ENCODE data around the gene RPA1. TPM values are rescaled to one million over a fixed set of nuclear protein-coding genes. Genes with fewer than 3 reads are reported as not detected.

Gene RPA1
- total and polyA plus RNA-seq, 4 donors: 9.2 to 29.5 (median 11.9) TPM

DNA sequence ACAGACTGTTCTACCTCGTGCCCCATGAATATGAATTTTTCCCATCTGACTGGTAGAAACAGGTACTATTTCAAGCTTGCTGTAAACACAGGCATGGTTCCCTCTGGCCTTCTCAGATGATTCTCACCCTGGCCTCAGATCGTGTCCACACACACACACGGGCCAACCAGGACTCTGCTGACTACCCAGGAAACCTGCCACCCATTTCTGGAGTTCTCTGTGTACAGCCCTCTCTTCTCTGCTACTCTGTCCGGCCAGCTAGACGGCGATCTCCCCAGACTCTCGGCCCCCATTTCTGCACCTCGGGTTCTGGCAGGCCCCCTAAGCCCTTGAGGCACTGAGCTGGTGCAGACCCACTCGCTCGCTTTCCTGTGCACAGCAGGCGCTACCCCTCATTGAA lies 31.2 kb downstream of the RPA1 start:
- Histone ChIP-seq H3K4me1 (ENCODE audit: control insufficient read depth in 4 of 4, insufficient read depth in 4 of 4, low read length in 3 of 4) (no peaks in the 10 kb centered on the region), H3K36me3 (ENCODE audit: control insufficient read depth in 4 of 4, insufficient read depth in 3 of 4, low read depth in 1 of 4, low read length in 3 of 4) (peaks cover 2 to 11% (median 7%) of the 10 kb centered on the region in 4 donors), H3K27me3 (ENCODE audit: control insufficient read depth in 4 of 4, insufficient read depth in 4 of 4, low read length in 3 of 4) (no peaks in the 10 kb centered on the region), H3K4me3 (ENCODE audit: low read depth in 1 of 3, low read length in 3 of 3) (no peak overlapping the region), H3K9me3 (ENCODE audit: control insufficient read depth in 4 of 4, low read length in 3 of 4) (no peaks in the 10 kb centered on the region), H3K9ac (ENCODE audit: low read depth in 1 of 2, low read length in 2 of 2) (no peak overlapping the region), H3K27ac (ENCODE audit: low read depth in 1 of 2, low read length in 2 of 2) (no peak overlapping the region)
- no peak for DNase-seq (ENCODE audit: low spot score)
- TF ChIP-seq RAD21 (IDR thresholded peaks at IDR 0.05) (no peak), TAF1 (conservative IDR thresholded peaks at IDR 0.05) (no peak), YY1 (IDR thresholded peaks at IDR 0.05) (no peak), NR2F2 (IDR thresholded peaks at IDR 0.05) (no peak), RXRA (IDR thresholded peaks at IDR 0.05) (no peak), EGR1 (IDR thresholded peaks at IDR 0.05; ENCODE audit: low read depth in 2 of 2) (no peak), HNF4A (conservative IDR thresholded peaks at IDR 0.05) (no peak), FOXA1 (IDR thresholded peaks at IDR 0.05) (no peak), HNF4G (IDR thresholded peaks at IDR 0.05) (no peak), FOXA2 (IDR thresholded peaks at IDR 0.05) (no peak), SP1 (IDR thresholded peaks at IDR 0.05) (no peak), GABPA (IDR thresholded peaks at IDR 0.05 in 1 of 2, conservative IDR thresholded peaks at IDR 0.05 in 1 of 2) (no peak), JUND (IDR thresholded peaks at IDR 0.05) (no peak)
- TF ChIP-seq, protein P1, sequence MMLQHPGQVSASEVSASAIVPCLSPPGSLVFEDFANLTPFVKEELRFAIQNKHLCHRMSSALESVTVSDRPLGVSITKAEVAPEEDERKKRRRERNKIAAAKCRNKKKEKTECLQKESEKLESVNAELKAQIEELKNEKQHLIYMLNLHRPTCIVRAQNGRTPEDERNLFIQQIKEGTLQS (IDR thresholded peaks at IDR 0.05): no peak
- TF ChIP-seq, protein P2, sequence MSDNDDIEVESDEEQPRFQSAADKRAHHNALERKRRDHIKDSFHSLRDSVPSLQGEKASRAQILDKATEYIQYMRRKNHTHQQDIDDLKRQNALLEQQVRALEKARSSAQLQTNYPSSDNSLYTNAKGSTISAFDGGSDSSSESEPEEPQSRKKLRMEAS (IDR thresholded peaks at IDR 0.05): no peak
- TF ChIP-seq, protein P3, sequence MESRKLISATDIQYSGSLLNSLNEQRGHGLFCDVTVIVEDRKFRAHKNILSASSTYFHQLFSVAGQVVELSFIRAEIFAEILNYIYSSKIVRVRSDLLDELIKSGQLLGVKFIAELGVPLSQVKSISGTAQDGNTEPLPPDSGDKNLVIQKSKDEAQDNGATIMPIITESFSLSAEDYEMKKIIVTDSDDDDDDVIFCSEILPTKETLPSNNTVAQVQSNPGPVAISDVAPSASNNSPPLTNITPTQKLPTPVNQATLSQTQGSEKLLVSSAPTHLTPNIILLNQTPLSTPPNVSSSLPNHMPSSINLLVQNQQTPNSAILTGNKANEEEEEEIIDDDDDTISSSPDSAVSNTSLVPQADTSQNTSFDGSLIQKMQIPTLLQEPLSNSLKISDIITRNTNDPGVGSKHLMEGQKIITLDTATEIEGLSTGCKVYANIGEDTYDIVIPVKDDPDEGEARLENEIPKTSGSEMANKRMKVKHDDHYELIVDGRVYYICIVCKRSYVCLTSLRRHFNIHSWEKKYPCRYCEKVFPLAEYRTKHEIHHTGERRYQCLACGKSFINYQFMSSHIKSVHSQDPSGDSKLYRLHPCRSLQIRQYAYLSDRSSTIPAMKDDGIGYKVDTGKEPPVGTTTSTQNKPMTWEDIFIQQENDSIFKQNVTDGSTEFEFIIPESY (IDR thresholded peaks at IDR 0.05): no peak
- TF ChIP-seq, protein P4, sequence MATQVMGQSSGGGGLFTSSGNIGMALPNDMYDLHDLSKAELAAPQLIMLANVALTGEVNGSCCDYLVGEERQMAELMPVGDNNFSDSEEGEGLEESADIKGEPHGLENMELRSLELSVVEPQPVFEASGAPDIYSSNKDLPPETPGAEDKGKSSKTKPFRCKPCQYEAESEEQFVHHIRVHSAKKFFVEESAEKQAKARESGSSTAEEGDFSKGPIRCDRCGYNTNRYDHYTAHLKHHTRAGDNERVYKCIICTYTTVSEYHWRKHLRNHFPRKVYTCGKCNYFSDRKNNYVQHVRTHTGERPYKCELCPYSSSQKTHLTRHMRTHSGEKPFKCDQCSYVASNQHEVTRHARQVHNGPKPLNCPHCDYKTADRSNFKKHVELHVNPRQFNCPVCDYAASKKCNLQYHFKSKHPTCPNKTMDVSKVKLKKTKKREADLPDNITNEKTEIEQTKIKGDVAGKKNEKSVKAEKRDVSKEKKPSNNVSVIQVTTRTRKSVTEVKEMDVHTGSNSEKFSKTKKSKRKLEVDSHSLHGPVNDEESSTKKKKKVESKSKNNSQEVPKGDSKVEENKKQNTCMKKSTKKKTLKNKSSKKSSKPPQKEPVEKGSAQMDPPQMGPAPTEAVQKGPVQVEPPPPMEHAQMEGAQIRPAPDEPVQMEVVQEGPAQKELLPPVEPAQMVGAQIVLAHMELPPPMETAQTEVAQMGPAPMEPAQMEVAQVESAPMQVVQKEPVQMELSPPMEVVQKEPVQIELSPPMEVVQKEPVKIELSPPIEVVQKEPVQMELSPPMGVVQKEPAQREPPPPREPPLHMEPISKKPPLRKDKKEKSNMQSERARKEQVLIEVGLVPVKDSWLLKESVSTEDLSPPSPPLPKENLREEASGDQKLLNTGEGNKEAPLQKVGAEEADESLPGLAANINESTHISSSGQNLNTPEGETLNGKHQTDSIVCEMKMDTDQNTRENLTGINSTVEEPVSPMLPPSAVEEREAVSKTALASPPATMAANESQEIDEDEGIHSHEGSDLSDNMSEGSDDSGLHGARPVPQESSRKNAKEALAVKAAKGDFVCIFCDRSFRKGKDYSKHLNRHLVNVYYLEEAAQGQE (IDR thresholded peaks at IDR 0.05): no peak
- TF ChIP-seq, protein P5, sequence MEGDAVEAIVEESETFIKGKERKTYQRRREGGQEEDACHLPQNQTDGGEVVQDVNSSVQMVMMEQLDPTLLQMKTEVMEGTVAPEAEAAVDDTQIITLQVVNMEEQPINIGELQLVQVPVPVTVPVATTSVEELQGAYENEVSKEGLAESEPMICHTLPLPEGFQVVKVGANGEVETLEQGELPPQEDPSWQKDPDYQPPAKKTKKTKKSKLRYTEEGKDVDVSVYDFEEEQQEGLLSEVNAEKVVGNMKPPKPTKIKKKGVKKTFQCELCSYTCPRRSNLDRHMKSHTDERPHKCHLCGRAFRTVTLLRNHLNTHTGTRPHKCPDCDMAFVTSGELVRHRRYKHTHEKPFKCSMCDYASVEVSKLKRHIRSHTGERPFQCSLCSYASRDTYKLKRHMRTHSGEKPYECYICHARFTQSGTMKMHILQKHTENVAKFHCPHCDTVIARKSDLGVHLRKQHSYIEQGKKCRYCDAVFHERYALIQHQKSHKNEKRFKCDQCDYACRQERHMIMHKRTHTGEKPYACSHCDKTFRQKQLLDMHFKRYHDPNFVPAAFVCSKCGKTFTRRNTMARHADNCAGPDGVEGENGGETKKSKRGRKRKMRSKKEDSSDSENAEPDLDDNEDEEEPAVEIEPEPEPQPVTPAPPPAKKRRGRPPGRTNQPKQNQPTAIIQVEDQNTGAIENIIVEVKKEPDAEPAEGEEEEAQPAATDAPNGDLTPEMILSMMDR (IDR thresholded peaks at IDR 0.05; ENCODE audit: low read depth, low read length, missing input control): no peak
- WGBS: 92% methylated on average over 11 of the region's 11 CpGs
